GM21447 (cell line): Measurements from ENCODE around the gene LGALSL.

ENCODE experiments used
- ATAC-seq: cut with Tn5 transposase; IDR thresholded peaks from one replicate; pipeline ENCODE4 v1.9.1; 2021; ENCODE audit not compliant: unreplicated experiment

The LGALSL gene

DNA sequence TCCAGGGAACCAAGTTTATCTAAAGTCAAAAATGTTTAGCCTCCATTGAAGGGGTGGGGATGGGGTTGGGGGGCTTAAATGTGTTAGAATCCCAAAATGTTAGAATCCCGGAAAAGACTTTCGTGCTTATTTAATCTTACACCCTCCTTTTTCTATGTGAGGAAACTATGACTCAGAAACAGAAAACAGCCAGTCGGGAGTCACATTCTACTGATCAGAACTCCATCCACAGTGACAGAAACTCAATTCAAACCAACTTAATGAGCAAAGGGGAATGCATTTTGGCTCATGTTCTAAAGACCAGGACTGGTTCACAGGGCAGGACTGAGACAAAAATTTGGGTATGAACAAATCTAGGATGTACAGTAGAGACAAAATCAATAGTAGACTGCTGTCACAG lies 38.3 kb downstream of the LGALSL start:
- no peak for ATAC-seq

DNA sequence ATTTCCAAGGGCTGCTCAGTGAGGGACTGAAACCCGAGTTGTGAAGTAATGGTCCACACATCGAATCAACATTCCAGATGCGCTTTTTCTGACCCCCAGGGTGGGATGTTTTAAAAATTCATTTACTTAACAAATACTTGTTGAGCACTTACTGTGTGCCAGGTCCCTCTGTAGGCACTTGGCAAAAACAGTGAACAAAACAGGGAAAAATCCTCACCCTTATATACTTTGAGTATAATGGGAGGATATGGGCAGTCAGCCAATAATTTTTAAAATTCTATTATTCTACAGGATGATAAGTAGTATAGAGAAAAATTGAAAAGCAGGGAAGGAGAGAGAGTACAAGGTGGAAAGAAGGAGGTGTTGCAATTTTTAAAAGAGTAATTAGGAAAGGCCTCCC lies 38.9 kb downstream of the LGALSL start:
- ATAC-seq, result no peak

DNA sequence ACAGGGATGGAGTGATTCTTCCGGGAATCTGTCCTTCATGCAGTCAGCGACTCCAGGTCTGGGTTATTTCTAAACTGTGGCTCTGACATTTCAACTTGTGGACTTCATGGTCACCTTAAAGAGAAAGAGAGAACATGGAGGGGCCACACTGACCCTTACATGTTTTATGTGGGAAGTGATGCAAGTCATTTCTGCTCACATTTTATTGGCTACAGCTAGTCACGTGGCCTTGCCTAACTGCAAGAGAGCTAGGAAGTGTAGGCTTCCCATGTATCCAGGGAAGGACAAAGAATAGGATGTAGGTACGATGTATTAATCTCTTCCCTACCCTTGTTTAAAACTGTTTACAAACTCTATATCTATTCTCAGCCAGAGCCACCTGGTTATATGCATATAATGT lies 39.8 kb downstream of the LGALSL start:
- no peak for ATAC-seq

DNA sequence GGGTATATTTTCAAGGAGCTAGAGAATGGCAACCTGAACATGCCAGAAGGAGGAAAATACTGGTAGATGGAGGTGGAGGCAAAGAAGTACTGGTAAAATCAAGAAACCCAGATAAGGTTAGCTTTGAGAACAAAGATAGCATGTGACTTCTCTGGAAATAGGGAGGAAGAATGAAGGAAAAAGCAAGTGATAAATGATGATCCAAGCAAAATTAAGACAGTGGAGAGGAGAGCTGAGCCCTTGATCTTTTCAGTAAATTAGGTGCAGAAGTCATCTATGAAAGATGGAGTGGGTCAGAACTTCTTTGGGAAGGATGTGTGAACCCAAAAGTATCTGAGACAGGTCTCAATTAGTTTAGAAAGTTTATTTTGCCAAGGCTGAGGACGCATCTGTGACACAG lies 44.5 kb downstream of the LGALSL start:
- ATAC-seq, result no peak

DNA sequence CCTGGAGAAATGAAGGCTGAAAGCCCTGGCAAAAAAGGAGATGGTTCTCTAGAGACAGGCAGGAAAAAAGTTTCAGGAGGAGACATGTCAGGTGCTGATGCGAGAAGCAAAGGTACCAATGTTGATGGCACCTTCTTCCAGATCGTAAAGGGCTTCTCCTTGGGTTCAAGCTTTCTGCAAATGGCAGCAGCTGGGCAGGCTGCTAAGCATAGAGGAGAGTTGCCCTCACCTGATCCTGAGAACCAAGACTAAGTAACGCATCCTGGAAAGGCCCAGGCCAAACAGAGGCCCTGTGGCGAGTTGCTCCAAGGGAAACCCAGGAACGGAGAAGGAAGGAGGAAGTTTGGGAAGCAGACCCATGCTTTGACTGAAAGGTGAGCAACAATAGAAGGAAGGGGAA lies 46.6 kb downstream of the LGALSL start:
- no peak for ATAC-seq

DNA sequence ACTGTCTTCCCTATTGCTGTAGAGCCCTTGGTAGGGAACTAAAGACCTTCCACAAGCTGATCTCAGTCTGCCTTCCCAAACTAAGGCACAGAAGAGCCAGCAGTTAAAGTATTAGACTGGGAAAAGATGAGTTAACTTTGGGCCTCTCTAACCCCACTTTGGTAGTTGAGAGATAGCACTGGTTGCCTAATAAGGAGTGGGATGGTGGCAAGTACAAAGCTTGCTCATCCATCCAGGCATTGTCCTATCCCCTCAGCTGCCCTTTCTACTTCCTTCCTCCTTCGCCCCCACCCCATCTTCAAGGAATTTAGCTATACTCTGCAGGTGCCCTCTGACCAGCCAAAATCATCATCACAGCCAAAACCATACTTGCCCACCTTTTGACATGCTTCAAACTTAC lies 48.0 kb downstream of the LGALSL start:
- no peak for ATAC-seq

DNA sequence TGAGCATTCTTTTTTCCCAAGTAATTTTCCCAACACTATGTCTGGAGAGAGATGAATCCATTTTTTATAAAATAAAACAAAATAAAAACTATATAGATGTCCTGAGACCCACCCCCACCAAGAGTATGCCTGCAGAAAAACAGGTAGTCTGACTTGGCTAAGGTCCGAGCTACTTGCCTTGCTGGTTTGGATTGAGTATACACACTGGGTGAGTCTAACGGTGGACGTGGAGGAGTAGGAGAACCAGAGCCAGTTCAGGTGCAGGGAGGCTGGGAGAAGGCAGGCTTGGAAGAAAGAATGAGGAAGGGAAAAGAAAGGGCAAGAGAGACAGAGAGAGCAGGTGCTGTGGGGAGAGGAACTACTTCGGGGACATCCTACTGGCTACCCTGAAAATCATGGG lies 48.9 kb downstream of the LGALSL start:
- no peak for ATAC-seq

DNA sequence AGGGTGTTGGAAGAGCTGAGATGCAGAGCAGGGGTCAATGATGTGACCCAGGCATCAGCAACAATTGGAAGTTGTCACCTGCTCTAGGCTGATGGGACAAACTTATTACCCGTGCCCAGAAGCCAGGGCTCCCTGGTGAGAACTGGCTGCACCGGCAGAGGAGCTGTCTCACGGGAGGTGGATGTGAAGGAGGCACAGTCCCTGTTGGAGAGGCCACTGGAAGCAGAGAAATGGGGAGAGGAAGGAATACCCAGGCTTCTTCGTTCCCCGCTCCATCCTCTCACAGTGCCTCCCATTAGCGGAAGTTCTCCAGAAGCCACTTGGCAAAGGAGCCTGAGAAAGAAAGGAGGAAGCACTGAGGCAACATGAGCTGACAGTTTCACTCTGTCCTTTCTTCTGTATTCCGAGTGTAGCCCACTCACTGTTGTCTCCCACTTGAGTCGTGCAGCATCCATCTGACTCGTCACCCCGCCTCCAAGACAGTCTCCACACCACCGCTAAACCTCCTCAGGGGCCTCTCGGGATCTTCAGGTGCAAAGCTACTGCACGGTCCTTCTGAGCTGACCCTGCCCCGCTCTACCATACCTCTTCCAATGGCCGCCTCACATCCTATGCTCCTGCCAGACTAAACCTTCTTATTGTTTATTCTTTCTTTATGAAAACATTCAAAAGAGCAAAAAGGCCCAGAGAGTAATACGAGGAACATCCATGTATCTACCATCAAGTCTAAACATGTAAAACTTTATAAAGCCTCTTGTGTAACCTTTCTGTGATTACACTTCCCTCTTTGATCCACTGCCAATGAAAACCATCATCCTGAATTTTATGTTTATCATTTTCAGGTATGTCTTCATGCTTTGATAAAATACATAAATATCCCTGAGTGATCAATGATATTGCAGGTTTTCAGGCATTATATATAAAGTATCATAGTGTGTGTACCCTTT lies 51.1 kb downstream of the LGALSL start:
- ATAC-seq, result no peak

GRCh38 chr2:64506686-64507085 lies 52.7 kb downstream of the LGALSL start:
- ATAC-seq, result no peak
